Measurements from ENCODE around the gene CA10.

- no peak for TF ChIP-seq SNAI2 (CRISPR knock-in tag; IDR thresholded peaks at IDR 0.05)
- TF ChIP-seq CREB5 (CRISPR knock-in tag; IDR thresholded peaks at IDR 0.05; ENCODE audit: low read depth), result no peak
- TF ChIP-seq CSDC2 (CRISPR knock-in tag; IDR thresholded peaks at IDR 0.05), result no peak
- TF ChIP-seq ZNF565 (CRISPR knock-in tag; conservative IDR thresholded peaks at IDR 0.05; ENCODE audit: low read depth), result no peak
- no peak for TF ChIP-seq GLIS3 (CRISPR knock-in tag; IDR thresholded peaks at IDR 0.05)
- no peak for TF ChIP-seq POU6F1 (CRISPR knock-in tag; IDR thresholded peaks at IDR 0.05; ENCODE audit: borderline replicate concordance, low read depth)
- TF ChIP-seq ARNTL (CRISPR knock-in tag; IDR thresholded peaks at IDR 0.05; ENCODE audit: borderline replicate concordance, low read depth), result no peak
Observed at GRCh38 chr17:51813140-51813783, 345.3 kb downstream of the CA10 start.
